Endothelial cell of umbilical vein (primary cell): ENCODE measurements around the gene POU6F2.

Experiments
- CTCF ChIP-seq, 2 donors: IDR thresholded peaks; 1 replicate in 1 of 2; 2 replicates in 1 of 2; pipeline ENCODE4 v1.5.1; 2011; ENCODE audit warnings: low read length in 2 of 2, mild to moderate bottlenecking in 2 of 2, moderate library complexity in 2 of 2, control low read depth in 1 of 2, inconsistent platforms in 1 of 2, low read depth in 1 of 2; ENCODE audit not compliant: insufficient read depth in 1 of 2; ENCODE audit errors: extremely low read depth in 1 of 2
- EZH2 ChIP-seq: IDR thresholded peaks from 2 replicates; pipeline ENCODE4 v1.6.1; 2012; ENCODE audit warnings: borderline replicate concordance, low read depth, mild to moderate bottlenecking, moderate library complexity, low read length, inconsistent platforms; ENCODE audit not compliant: severe bottlenecking
- POLR2A ChIP-seq: IDR thresholded peaks from 2 replicates; pipeline ENCODE4 v1.6.1; 2012; ENCODE audit warnings: low read depth, mild to moderate bottlenecking, control low read depth, low read length

GRCh38 chr7:39005461-39005860 is 27.8 kb downstream of the POU6F2 start:
- TF ChIP-seq POLR2A (no peak), CTCF (IDR thresholded peaks at IDR 0.05; ENCODE audit: extremely low read depth in 1 of 2, insufficient read depth in 1 of 2, low read depth in 1 of 2, low read length in 2 of 2) (no peak), EZH2 (no peak)
